ENCODE data around the gene PCYT1B.
A peak's percentile ranks its signal among the peaks of the same experiment; 100 is the strongest.
"Not testable (repeated sequence)": the region's sequence is repeated elsewhere in the genome, so short reads cannot be mapped to it uniquely, and the experiment has no call there.

PCYT1B gene

GRCh38 chrX:24646006-24646405, 1.1 kb downstream of the PCYT1B start:
- no peak for DNase-seq (ENCODE audit: low spot score)

- DNase-seq (ENCODE audit: low spot score), result no peak
These were observed 4.0 kb downstream of the PCYT1B start for GRCh38 chrX:24643116-24643515.

GRCh38 chrX:24629701-24630100, 17.4 kb downstream of the PCYT1B start:
- no peak for DNase-seq (ENCODE audit: low spot score)

GRCh38 chrX:24619647-24620046, 27.5 kb downstream of the PCYT1B start:
- peak; percentile 2 for DNase-seq (ENCODE audit: low spot score)

DNA sequence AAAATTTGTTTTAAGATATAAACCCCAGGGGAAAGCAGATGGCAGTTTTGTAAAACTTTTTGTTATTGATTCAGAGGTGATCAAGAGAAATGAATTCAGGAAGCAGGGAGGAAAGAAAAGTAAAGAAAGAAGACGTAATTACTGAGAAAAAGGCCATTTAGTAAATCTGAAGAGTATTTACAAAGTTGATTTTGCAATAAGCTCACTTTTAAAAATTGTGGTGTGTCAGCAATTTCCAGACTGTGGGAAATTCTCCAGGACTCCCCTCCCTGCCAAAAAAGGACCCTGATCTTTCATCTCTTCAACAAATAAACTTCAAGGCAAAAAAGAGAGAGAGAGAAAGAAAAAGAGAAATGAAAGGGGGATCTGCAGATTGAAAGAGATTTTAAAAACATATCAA, 36.6 kb downstream of the PCYT1B start:
- DNase-seq (ENCODE audit: low spot score), result no peak

GRCh38 chrX:24607616-24608015, 39.5 kb downstream of the PCYT1B start:
- no peak for DNase-seq (ENCODE audit: low spot score)

DNA sequence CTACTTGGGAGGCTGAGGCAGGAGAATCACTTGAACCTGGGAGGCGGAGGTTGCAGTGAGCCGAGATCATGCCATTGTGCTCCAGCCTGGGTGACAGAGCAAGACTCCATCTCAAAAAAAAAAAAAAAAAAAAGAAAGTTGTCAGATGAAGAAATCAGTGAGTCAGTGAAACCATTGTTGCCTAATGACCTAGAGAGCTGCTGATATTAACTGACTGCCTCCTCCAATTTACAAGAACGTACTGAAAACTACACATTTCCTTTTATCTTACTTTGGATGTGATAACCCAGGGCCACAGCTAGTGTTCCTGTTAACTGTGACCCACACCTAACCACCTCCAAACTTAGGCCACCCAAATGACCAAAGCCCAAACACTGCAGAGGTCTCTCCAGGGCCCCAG, 41.2 kb downstream of the PCYT1B start:
- DNase-seq (ENCODE audit: low spot score), result not testable (repeated sequence)

DNA sequence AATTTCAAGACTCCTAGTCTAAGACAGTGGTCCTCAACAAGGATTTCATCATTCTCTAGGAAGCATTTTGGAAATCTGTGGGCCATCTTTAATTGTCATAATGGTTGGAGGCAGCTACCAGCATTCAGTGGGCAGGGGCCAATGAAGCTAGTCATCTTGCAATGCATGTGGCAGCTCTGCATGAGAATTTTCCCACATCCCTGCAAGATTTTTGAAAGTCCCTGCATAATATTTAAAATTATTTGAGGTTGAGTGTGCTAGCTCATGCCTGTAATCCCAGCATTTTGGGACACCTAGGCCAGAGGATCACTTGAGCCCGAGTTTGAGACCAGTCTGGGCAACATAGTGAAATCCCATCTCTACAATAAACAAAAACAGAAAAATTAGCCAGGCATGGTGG, 44.0 kb downstream of the PCYT1B start:
- DNase-seq (ENCODE audit: low spot score), result no peak

DNA sequence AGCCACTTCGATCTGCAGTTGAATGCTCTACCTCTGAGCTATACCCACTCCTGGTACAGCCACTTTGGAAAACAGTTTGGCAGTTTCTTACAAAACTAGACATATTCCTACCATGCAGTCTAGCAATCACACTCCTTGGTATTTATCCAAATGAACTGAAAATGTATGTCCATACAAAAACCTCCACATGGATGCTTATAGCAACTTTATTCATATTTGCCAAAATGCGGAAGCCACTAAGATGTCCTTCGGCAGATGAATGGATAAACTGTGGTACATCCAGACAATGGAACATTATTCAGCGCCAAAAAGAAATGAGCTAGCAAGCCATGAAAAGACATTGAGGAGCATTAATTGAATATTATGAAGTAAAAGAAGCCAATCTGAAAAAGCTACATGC, 45.3 kb downstream of the PCYT1B start:
- DNase-seq (ENCODE audit: low spot score), result no peak

- no peak for DNase-seq (ENCODE audit: low spot score)
These were observed 52.6 kb downstream of the PCYT1B start for GRCh38 chrX:24594501-24594900.

- no peak for DNase-seq (ENCODE audit: low spot score)
These were observed 57.0 kb downstream of the PCYT1B start for GRCh38 chrX:24590111-24590510.

- no peak for DNase-seq (ENCODE audit: low spot score)
These were observed 70.1 kb downstream of the PCYT1B start for GRCh38 chrX:24577091-24577490.

- no peak for DNase-seq (ENCODE audit: low spot score)
These were observed 71.7 kb downstream of the PCYT1B start for GRCh38 chrX:24575496-24575895.

DNA sequence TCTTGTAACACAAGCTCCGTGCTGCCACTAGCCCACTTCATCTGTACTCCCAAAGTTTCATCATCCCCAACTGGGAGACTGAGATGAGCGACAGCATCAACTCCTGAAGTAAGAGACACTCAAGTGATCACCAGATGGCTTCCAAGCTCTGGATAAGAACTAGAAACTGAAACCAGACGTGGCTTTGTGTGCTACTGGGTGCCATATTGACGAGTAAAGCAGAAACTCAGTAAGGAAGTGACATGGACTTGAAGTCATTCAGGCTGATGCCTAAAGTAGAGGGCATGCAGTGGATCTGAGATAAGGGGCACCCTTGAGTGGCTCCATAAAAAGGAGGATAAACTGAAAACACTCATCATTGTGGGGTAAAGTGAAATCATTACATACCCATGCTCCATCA, 72.4 kb downstream of the PCYT1B start:
- DNase-seq (ENCODE audit: low spot score), result no peak

DNA sequence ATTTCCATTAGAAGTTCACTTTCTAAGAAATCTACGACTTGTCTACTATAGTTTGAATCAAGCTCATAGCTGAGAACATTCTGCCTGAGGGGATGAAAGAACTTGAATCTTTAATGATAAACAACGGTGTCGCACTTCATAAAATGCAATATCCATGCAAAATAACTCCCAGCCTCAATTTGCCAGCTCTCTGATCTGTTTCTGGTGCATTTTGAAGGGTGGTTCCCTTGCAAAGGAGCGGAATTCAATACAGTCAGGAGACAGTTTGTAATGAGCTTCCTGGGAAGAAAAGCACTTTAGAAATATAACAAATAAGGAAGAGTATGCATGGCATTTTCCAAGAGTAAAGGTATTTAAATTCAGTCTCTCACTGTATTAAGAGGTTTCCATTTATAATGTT, 80.0 kb downstream of the PCYT1B start:
- no peak for DNase-seq (ENCODE audit: low spot score)

DNA sequence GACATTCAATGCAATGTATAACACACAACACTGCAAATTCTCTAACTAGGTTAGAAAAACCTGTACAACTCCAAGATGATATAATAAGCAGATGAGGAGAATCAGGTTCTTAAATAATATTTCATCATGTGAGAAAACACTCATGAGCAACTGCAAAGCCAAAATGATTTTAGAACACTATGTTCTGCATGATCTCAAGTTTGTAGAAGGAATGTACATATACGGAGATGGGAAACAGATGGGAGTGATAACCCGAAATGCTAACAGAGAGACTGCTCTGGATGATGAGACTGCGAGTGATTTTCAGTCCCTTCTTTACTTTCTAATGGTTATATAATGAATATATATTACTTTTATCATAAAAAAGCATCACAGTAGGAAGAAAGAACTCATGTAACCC, 80.9 kb downstream of the PCYT1B start:
- DNase-seq (ENCODE audit: low spot score), result no peak

GRCh38 chrX:24563291-24564010, 83.7 kb downstream of the PCYT1B start:
- no peak for DNase-seq (ENCODE audit: low spot score)

DNA sequence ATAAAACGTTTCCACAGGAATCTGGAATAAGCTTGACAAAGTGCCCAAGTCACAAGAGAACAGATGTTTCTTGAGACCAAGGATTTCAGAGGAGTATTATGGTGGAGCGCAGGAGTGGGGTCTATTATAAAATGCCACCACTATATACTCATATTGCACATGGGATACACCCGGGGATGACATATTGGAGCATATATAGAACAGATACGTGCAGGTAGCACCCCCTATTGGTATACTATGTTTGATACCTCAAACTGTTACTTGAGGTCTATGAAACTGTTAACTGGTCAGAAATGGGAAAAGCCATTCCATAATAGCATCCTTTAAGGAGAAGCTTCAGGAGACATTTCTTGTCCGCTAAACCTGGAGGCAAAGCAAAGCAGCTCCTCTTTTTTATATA, 86.0 kb downstream of the PCYT1B start:
- DNase-seq (ENCODE audit: low spot score), result no peak

DNA sequence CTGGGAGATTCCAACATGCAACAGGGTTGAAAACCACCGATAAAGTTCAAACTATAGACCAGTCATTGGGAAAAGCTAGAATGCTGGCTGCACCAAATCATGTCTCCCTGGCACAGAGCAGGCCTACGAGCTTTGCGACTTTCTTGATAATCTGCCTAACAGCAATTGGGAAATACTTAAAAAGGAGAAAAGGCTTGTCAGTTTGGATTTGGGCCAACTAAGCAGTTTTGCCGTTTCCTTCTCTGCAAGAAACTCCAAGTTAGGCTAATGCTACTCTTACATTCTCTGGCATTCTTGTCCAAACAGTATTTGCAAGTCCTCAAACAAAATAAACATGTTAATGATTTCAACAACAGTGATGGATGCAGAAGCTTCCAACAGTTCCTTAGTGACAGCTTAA, 94.1 kb downstream of the PCYT1B start:
- no peak for DNase-seq (ENCODE audit: low spot score)

DNA sequence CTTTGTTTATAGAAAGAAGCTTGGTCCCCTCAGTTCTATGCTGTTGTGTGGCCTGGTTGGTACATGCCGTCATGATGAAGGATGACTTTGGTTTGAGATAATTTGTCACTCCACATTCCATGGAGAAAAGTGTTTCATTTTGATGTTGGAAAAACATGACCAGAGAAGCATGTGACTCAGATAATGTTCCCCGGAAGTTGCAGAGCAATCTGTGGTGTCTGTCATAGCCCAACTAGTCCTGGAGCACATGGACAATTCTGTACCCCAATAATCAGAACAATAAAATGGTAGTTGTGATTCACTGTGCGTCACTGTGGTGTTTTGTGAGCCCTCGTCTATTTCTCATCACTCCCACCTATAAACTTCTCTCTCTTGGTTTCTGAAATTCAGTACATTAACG, 97.0 kb downstream of the PCYT1B start:
- DNase-seq (ENCODE audit: low spot score), result no peak

- no peak for DNase-seq (ENCODE audit: low spot score)
These were observed 99.2 kb downstream of the PCYT1B start for GRCh38 chrX:24547961-24548360.

GRCh38 chrX:24542756-24543155, 104.4 kb downstream of the PCYT1B start:
- no peak for DNase-seq (ENCODE audit: low spot score)

DNA sequence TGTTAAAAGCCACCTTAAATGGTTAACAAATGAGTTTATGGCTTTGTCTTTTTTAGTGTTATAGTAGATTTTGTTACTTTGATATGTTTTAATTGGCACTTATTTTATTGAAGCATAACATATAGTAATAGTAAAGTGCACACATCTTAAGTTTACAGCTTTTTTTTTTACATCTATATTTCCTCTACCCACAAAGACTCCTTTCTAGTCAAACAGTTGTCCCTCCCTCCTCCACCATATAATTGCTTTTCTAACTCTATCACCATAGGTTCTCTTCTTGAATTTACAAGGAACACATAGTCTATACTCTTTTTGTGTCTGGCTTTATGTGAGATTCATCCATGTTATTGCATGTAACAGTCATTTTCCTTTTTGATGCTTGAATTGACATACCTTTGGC, 110.6 kb downstream of the PCYT1B start:
- DNase-seq (ENCODE audit: low spot score), result no peak

DNA sequence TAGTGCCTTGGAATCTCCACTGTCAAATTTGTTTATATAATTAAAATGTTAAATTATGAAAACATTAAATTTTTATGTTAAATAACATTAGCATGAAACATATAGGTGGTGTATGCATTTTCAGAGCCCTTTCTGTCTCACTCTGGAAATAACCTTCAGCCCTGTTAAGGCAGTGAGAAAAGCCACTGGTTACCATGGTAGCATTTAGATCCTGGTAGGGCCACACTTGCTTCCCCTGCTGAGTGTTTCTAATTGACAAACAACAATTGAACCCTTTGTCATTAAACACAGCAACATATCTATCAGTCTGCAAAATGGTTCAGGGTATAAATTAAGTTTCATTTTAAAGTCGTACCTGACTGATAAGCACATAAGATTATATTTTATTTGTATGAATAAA, 118.5 kb downstream of the PCYT1B start:
- no peak for DNase-seq (ENCODE audit: low spot score)

DNA sequence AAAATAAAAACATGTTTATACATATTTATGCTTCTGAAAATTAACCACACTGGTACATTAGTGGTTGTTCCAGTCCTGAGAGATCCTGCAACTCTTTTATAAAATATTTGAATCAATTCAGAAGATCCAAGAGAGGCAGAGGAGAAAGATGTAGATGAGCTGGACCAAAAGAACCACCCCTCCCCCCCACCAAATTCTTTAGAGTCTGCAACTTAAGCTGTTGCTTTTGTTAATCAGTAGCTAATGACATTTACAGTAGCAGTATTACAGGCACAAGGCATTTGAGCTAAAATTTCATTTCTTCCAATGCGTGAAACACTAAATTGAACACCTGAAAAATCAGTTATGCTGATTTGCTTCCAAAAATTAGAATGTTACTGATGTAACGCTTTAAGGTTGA, 120.5 kb downstream of the PCYT1B start:
- DNase-seq (ENCODE audit: low spot score), result no peak
